ENCODE measurements around the gene RHOA. TPM values are rescaled to one million over a fixed set of nuclear protein-coding genes. Genes with fewer than 3 reads are reported as not detected.

RHOA gene
- polyA plus RNA-seq, 1 donor = 332 TPM

GRCh38 chr3:49434731-49435130, 23.0 kb upstream of the RHOA start:
- Histone ChIP-seq H3K27me3 (ENCODE audit: control insufficient read depth, insufficient read depth, low read length) (no peaks in the 10 kb centered on the region), H3K36me3 (ENCODE audit: control insufficient read depth, insufficient read depth, low read length) (no peaks in the 10 kb centered on the region), H3K27ac (ENCODE audit: low read length) (no peak overlapping the region), H3K4me3 (ENCODE audit: low read length) (no peak overlapping the region), H3K9me3 (ENCODE audit: control insufficient read depth, low read depth, low read length) (no peaks in the 10 kb centered on the region), H3K4me1 (ENCODE audit: control insufficient read depth, insufficient read depth, low read length) (no peaks in the 10 kb centered on the region)
- WGBS (ENCODE audit: insufficient coverage, low lambda C conversion rate) = no CpG with 5 or more reads among the region's 5 CpGs
- no peak for DNase-seq

DNA sequence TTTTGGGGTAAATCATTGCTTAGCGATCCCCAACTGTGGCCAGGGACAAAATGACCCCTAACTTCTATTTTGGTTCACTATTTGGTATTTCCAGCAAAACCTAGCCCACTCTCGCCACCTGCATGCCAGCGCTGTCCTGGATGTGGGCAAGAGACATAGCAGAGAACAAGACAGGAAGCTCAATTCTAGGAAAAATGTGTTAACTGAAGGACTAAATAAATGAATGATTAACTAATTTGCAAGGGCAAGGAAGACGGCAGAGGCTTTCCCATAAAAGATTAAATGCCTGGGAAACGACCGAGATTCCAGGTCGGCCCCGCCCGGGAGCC, 16.9 kb upstream of the RHOA start:
- H3K36me3 ChIP-seq (ENCODE audit: control insufficient read depth, insufficient read depth, low read length) = peaks cover 19% of the 10 kb centered on the region
- H3K4me1 ChIP-seq (ENCODE audit: control insufficient read depth, insufficient read depth, low read length) = peaks cover 6% of the 10 kb centered on the region
- peak overlapping the region; percentile 75 for H3K4me3 ChIP-seq (ENCODE audit: low read length)
- H3K27me3 ChIP-seq (ENCODE audit: control insufficient read depth, insufficient read depth, low read length) = no peaks in the 10 kb centered on the region
- no peaks in the 10 kb centered on the region for H3K9me3 ChIP-seq (ENCODE audit: control insufficient read depth, low read depth, low read length)
- DNase-seq = no peak
- peak overlapping the region; percentile 90 for H3K27ac ChIP-seq (ENCODE audit: low read length)
- WGBS (ENCODE audit: insufficient coverage, low lambda C conversion rate) = no CpG with 5 or more reads among the region's 9 CpGs

- no CpG with 5 or more reads among the region's 2 CpGs for WGBS (ENCODE audit: insufficient coverage, low lambda C conversion rate)
Measured at GRCh38 chr3:49427586-49427985, 15.8 kb upstream of the RHOA start.

GRCh38 chr3:49424816-49425215, 13.0 kb upstream of the RHOA start:
- H3K36me3 ChIP-seq (ENCODE audit: control insufficient read depth, insufficient read depth, low read length) = peaks cover 24% of the 10 kb centered on the region
- WGBS (ENCODE audit: insufficient coverage, low lambda C conversion rate) = no CpG with 5 or more reads among the region's 6 CpGs
- peaks cover 22% of the 10 kb centered on the region for H3K4me1 ChIP-seq (ENCODE audit: control insufficient read depth, insufficient read depth, low read length)
- no peak overlapping the region for H3K4me3 ChIP-seq (ENCODE audit: low read length)
- H3K9me3 ChIP-seq (ENCODE audit: control insufficient read depth, low read depth, low read length) = no peaks in the 10 kb centered on the region
- no peak for DNase-seq
- H3K27ac ChIP-seq (ENCODE audit: low read length) = no peak overlapping the region
- no peaks in the 10 kb centered on the region for H3K27me3 ChIP-seq (ENCODE audit: control insufficient read depth, insufficient read depth, low read length)

More at GRCh38 chr3:49427586-49427985, 15.8 kb upstream of the RHOA start:
- H3K4me1 ChIP-seq (ENCODE audit: control insufficient read depth, insufficient read depth, low read length) = peaks cover 13% of the 10 kb centered on the region
- no peaks in the 10 kb centered on the region for H3K27me3 ChIP-seq (ENCODE audit: control insufficient read depth, insufficient read depth, low read length)
- peaks cover 19% of the 10 kb centered on the region for H3K36me3 ChIP-seq (ENCODE audit: control insufficient read depth, insufficient read depth, low read length)
- no peak for DNase-seq
- no peaks in the 10 kb centered on the region for H3K9me3 ChIP-seq (ENCODE audit: control insufficient read depth, low read depth, low read length)
- H3K4me3 ChIP-seq (ENCODE audit: low read length) = no peak overlapping the region
- H3K27ac ChIP-seq (ENCODE audit: low read length) = no peak overlapping the region

DNA sequence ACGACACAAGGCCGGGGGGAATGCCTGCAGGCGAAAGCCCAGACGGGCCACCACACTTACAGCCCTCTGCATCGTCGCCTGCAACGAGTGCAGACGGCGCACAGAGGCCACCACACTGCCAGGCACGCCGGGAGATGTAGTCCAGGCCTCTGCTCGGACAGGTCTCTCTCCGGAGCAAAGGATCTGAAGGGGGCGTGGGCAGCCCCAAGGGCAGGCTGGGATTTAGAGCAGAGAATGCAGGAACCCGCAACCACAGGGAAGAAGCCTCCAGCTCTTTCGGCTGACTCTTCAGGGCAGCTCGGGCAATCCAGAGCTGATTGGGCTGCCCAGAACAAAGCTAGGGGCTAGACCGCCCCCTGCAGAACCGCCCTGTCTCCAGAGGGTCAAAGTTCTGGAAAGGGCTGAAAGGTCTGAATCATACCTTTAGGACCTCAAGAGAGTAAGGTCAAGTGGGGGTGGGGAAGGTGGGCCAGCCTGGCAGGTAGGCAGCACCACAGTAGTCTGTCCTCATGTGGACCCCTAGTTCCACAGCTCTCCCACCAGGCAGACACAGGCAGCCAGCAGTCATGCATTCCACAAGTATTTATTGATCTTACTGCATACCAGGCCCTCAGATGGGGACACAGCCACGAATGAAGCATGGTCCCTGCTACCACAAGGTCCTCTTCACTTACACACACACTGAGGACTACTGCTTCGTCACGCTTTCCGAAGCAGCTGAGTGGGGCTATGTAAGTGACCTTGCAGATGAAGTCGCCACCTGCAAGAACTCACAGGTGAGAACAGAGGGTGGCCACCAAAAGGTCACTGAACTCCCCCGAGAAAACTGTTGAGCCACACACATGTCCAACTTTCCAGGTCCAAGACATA, 10.8 kb upstream of the RHOA start, which contains the start of gene AMT:
TSS of gene AMT (minus strand) at position 95 of the 870 bp plus-strand sequence. CDS start at position 72, 23 bp downstream.
- peak; percentile 52 to 82 for DNase-seq
- no peaks in the 10 kb centered on the region for H3K9me3 ChIP-seq (ENCODE audit: control insufficient read depth, low read depth, low read length)
- H3K27me3 ChIP-seq (ENCODE audit: control insufficient read depth, insufficient read depth, low read length) = no peaks in the 10 kb centered on the region
- H3K4me3 ChIP-seq (ENCODE audit: low read length) = peak within 1 kb of the TSS; percentile 52
- no CpG with 5 or more reads among the region's 25 CpGs for WGBS (ENCODE audit: insufficient coverage, low lambda C conversion rate)
- H3K36me3 ChIP-seq (ENCODE audit: control insufficient read depth, insufficient read depth, low read length) = peaks cover 24% of the 10 kb centered on the region
- peaks cover 17% of the 10 kb centered on the region for H3K4me1 ChIP-seq (ENCODE audit: control insufficient read depth, insufficient read depth, low read length)
- H3K27ac ChIP-seq (ENCODE audit: low read length) = peak within 1 kb of the TSS; percentile 67

DNA sequence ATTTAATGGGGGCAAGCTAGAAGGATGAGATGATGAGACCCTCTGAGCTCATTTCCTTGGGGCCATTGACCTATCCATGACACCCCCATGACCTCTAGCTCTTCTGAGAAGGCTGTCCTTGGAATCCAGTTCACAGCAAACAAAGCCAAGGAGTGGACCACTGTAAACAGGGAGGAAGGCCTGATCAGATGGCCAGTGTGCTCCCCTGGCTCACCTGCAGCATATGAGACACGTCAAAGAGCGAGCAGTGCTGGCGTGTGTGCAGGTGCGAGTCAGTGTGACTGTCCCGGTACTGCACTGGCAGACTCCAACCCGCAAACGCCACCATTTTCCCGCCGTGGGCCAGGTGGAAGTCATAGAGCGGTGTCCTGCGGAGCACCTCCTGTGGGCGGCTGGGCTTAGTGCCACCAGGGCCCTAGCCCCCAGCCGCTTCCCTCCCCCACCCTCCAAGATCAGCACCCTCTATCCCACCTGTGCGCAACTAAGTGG, 10.2 kb upstream of the RHOA start:
- no peak for DNase-seq
- Histone ChIP-seq H3K9me3 (ENCODE audit: control insufficient read depth, low read depth, low read length) (no peaks in the 10 kb centered on the region), H3K36me3 (ENCODE audit: control insufficient read depth, insufficient read depth, low read length) (peaks cover 30% of the 10 kb centered on the region), H3K27me3 (ENCODE audit: control insufficient read depth, insufficient read depth, low read length) (no peaks in the 10 kb centered on the region), H3K4me1 (ENCODE audit: control insufficient read depth, insufficient read depth, low read length) (peaks cover 17% of the 10 kb centered on the region), H3K4me3 (ENCODE audit: low read length) (peak overlapping the region; percentile 52), H3K27ac (ENCODE audit: low read length) (peak overlapping the region; percentile 67)
- no CpG with 5 or more reads among the region's 14 CpGs for WGBS (ENCODE audit: insufficient coverage, low lambda C conversion rate)

- DNase-seq = no peak
- Histone ChIP-seq H3K27ac (ENCODE audit: low read length) (no peak overlapping the region), H3K4me3 (ENCODE audit: low read length) (no peak overlapping the region), H3K27me3 (ENCODE audit: control insufficient read depth, insufficient read depth, low read length) (no peaks in the 10 kb centered on the region), H3K4me1 (ENCODE audit: control insufficient read depth, insufficient read depth, low read length) (peaks cover 18% of the 10 kb centered on the region), H3K9me3 (ENCODE audit: control insufficient read depth, low read depth, low read length) (no peaks in the 10 kb centered on the region), H3K36me3 (ENCODE audit: control insufficient read depth, insufficient read depth, low read length) (peaks cover 27% of the 10 kb centered on the region)
- 100% methylated on average over 1 of the region's 13 CpGs for WGBS (ENCODE audit: insufficient coverage, low lambda C conversion rate)
Measured at GRCh38 chr3:49417516-49418120, 5.8 kb upstream of the RHOA start.

DNA sequence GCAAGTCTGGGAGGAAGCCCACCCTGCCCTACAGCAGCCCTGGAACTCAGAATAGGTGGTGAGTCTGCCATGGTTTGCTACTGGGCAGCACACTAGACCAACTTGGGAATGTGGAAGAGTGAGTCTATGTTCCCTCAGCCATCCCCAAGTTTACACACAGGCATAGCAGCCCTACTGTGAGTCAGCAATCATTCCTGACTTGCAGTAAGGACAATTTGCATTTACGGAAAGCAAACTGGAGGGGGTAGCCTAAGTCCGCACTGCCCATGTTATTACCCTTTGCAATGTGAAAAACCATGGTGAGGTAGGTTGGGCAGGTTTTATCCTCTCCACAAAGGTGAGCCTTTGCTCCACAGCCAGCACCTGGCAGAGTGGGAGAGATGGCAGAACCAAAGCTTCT, 5.1 kb upstream of the RHOA start:
- Histone ChIP-seq H3K27ac (ENCODE audit: low read length) (no peak overlapping the region), H3K4me1 (ENCODE audit: control insufficient read depth, insufficient read depth, low read length) (peaks cover 17% of the 10 kb centered on the region), H3K4me3 (ENCODE audit: low read length) (no peak overlapping the region), H3K9me3 (ENCODE audit: control insufficient read depth, low read depth, low read length) (no peaks in the 10 kb centered on the region), H3K27me3 (ENCODE audit: control insufficient read depth, insufficient read depth, low read length) (no peaks in the 10 kb centered on the region), H3K36me3 (ENCODE audit: control insufficient read depth, insufficient read depth, low read length) (peaks cover 27% of the 10 kb centered on the region)
- no CpG with 5 or more reads among the region's 2 CpGs for WGBS (ENCODE audit: insufficient coverage, low lambda C conversion rate)
- no peak for DNase-seq

DNA sequence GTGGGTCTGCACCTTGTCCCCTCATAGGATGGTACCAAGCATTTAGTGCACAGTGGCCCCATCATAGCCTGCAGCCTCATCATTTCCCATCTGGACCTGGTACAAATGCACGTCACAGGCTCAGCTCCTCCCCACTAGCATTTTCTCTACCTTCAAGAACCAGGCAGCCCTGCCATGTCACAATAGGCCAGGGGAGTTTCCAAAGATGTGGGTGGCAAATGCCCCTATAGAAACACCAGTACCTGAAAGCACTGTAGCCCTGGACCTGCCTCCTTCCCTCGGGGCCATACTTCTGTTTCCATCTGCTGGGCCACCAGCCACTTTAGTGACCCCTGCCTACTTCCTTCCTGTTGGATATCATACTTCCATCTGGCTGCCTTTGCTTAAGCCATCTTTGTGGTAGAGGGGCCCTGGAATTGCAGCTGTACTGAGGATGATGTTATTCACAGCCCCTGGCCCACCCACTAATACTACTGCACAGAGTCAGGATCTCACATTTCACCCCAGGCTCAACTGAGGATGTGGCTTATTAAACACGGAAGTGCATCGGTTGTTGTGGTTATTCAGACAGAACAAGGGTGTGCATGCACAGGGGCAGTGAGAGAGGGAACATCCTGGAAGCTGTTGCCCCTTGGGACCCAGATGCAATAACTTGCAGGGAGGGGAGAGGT, 4.3 kb upstream of the RHOA start:
- Histone ChIP-seq H3K4me3 (ENCODE audit: low read length) (no peak overlapping the region), H3K27ac (ENCODE audit: low read length) (no peak overlapping the region), H3K36me3 (ENCODE audit: control insufficient read depth, insufficient read depth, low read length) (peaks cover 27% of the 10 kb centered on the region), H3K9me3 (ENCODE audit: control insufficient read depth, low read depth, low read length) (no peaks in the 10 kb centered on the region), H3K4me1 (ENCODE audit: control insufficient read depth, insufficient read depth, low read length) (peaks cover 9% of the 10 kb centered on the region), H3K27me3 (ENCODE audit: control insufficient read depth, insufficient read depth, low read length) (no peaks in the 10 kb centered on the region)
- WGBS (ENCODE audit: insufficient coverage, low lambda C conversion rate) = no CpG with 5 or more reads among the region's 4 CpGs
- DNase-seq = peak in 1 of 2 donors; percentile 14

DNA sequence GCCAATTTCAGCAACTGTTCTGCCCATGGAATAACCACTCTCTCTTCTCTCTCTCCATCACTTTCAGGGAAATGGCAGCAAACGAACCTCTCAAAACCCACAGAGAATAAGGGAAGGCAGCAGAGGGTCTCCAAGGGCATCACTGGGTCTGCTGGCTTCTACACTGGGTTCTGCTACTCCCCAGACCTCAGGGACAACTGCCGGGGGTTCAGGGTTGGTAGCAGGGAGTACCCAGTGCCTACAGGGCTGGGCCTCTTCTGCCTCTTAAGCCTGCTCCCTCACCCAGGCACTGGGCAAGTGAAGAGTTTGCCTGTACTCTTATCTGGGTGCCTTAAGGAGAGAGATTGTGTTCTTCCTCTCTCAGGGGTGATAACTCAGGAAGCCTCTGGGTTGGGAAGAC, 3.0 kb upstream of the RHOA start:
- WGBS (ENCODE audit: insufficient coverage, low lambda C conversion rate) = no CpG with 5 or more reads among the region's 2 CpGs
- Histone ChIP-seq H3K4me1 (ENCODE audit: control insufficient read depth, insufficient read depth, low read length) (peaks cover 13% of the 10 kb centered on the region), H3K27me3 (ENCODE audit: control insufficient read depth, insufficient read depth, low read length) (no peaks in the 10 kb centered on the region), H3K9me3 (ENCODE audit: control insufficient read depth, low read depth, low read length) (no peaks in the 10 kb centered on the region), H3K27ac (ENCODE audit: low read length) (no peak overlapping the region), H3K36me3 (ENCODE audit: control insufficient read depth, insufficient read depth, low read length) (peaks cover 22% of the 10 kb centered on the region), H3K4me3 (ENCODE audit: low read length) (no peak overlapping the region)
- DNase-seq = no peak
